GM12878 (cell line): ENCODE measurements around the gene HAUS7. TPM values are rescaled to one million over a fixed set of nuclear protein-coding genes. Genes with fewer than 3 reads are reported as not detected.

Source experiments
- ATAC-seq: fragments of 200-7000 bp; cut with Tn5 transposase; 3 replicates; pipeline ENCODE4 v1.9.1; 2020; ENCODE audit warnings: mild to moderate bottlenecking, moderate library complexity
- BruUV-seq: library from RNA; stranded (reverse); fragments of 400-500 nt; replicated peaks from 2 replicates; lab custom pipeline; 2021; lab: Mats Ljungman, UMichigan
- CTCF ChIA-PET: fragments of 300-600 bp; sonication (Branson Sonifier 250); formaldehyde crosslinking; extraction: SDS; loops from one replicate; lab custom pipeline; 2021; ENCODE audit warnings: inconsistent platforms; lab: Yijun Ruan, JAX
- POLR2A ChIA-PET: fragments of 350-600 bp; formaldehyde crosslinking; extraction: SDS; loops from one replicate; lab custom pipeline; 2021; ENCODE audit warnings: inconsistent platforms; lab: Charles Lee
- RAD21 ChIA-PET: fragments of 300-600 bp; sonication (Branson Sonifier 250); formaldehyde crosslinking; loops from one replicate; lab custom pipeline; 2023; ENCODE audit warnings: antibody characterized with exemption; ENCODE audit not compliant: unreplicated experiment; lab: Charles Lee
- SMC1A ChIA-PET: fragments of 300-600 bp; sonication (Branson Sonifier 250); formaldehyde crosslinking; loops from one replicate; lab custom pipeline; 2023; ENCODE audit not compliant: unreplicated experiment, uncharacterized antibody; lab: Charles Lee
- DNase-seq: peaks from one replicate; pipeline ENCODE4 v3.0.0-alpha.2; 2011; ENCODE audit warnings: low read depth, low spot score
- FAIRE-seq: peaks from 3 replicates; lab custom pipeline; 2011; peaks lifted over from hg19 to GRCh38; lab: Jason Lieb, UNC
- H2AFZ ChIP-seq: 2 replicates; pipeline ENCODE4 v1.6.0; 2011; ENCODE audit warnings: low read depth, low read length, control low read depth; ENCODE audit not compliant: control insufficient read depth
- H3K27ac ChIP-seq: 2 replicates; pipeline ENCODE4 v1.5.1; 2011; ENCODE audit warnings: control low read depth; ENCODE audit not compliant: control insufficient read depth, insufficient read depth
- H3K27me3 ChIP-seq, 2 experiments: replicated peaks in 1 of 2; 2 replicates each; pipeline versions ENCODE4 v1.6.0 to v1.6.1; 2011; ENCODE audit warnings: low read length in 1 of 2; ENCODE audit not compliant: control insufficient read depth in 2 of 2, insufficient read depth in 2 of 2
- H3K36me3 ChIP-seq, 2 experiments: 2 replicates each; pipeline ENCODE4 v1.5.1; 2011; ENCODE audit warnings: low read length in 1 of 2; ENCODE audit not compliant: control insufficient read depth in 2 of 2, insufficient read depth in 2 of 2
- H3K4me1 ChIP-seq: 2 replicates; pipeline ENCODE4 v1.6.1; 2011; ENCODE audit warnings: mild to moderate bottlenecking, low read length, moderate library complexity, mixed read lengths; ENCODE audit not compliant: control insufficient read depth, insufficient read depth
- H3K4me2 ChIP-seq: 2 replicates; pipeline ENCODE4 v1.6.0; 2011; ENCODE audit warnings: control low read depth; ENCODE audit not compliant: control insufficient read depth, insufficient read depth
- H3K4me3 ChIP-seq: fragments of 200-600 bp; sonication (generic); 2 replicates; pipeline ENCODE4 v1.5.1; 2016
- H3K79me2 ChIP-seq: 2 replicates; pipeline ENCODE4 v1.6.0; 2011; ENCODE audit warnings: low read length; ENCODE audit not compliant: control insufficient read depth, insufficient read depth
- H3K9ac ChIP-seq: 2 replicates; pipeline ENCODE4 v1.8.0; 2011; ENCODE audit warnings: low read length, control low read depth, mixed read lengths; ENCODE audit not compliant: control insufficient read depth, insufficient read depth
- H3K9me3 ChIP-seq: replicated peaks from 3 replicates; pipeline ENCODE4 v1.5.1; 2011; ENCODE audit warnings: mild to moderate bottlenecking, low read length; ENCODE audit not compliant: control insufficient read depth, insufficient read depth
- H4K20me1 ChIP-seq: 2 replicates; pipeline ENCODE4 v1.6.0; 2011; ENCODE audit not compliant: control insufficient read depth, insufficient read depth
- RBBP5 ChIP-seq: fragments of 200-600 bp; sonication (generic); conservative IDR thresholded peaks from 2 replicates; pipeline ENCODE4 v1.6.1; 2016
- ZNF274 ChIP-seq: IDR thresholded peaks from one replicate; pipeline ENCODE4 v1.8.0; 2011; ENCODE audit not compliant: insufficient read length, insufficient read depth
- WGBS: methylation state at CpG from one replicate; pipeline ENCODE4 v1.1.6; 2016; ENCODE audit warnings: low lambda C conversion rate; ENCODE audit not compliant: insufficient replicate concordance, insufficient coverage; ENCODE audit errors: missing lambda C conversion rate; 5-methylcytosine and 5-hydroxymethylcytosine counted together
- in situ Hi-C: fragments of 300-500 bp; cut with MboI; formaldehyde crosslinking; loops from 9 replicates; pipeline ENCODE4 v1.14.3; 2018; ENCODE audit warnings: mixed read lengths
- intact Hi-C: fragments of 100-400 bp; cut with micrococcal nuclease; formaldehyde crosslinking; loops from one replicate; pipeline ENCODE4 v1.14.2; 2022; ENCODE audit not compliant: unreplicated experiment
- polyA plus RNA-seq, 11 experiments: library from polyadenylated mRNA; depleted of rRNA in 4 of 11; unstranded in 6 of 11; stranded (reverse) in 5 of 11; fragments of >200 nt; fragmentation: Nextera tagmentation in 4 of 11; fragmentation: Illumina TruSeq in 1 of 11; extraction: Ambion mirVana in 4 of 11; extraction: Trizol in 1 of 11; gene quantifications; 1 replicate in 1 of 11; 2 replicates in 10 of 11; pipeline versions ENCODE4 v1.2.1 to v1.2.3, GENCODE V29; 2011 to 2016; ENCODE audit warnings: inconsistent platforms in 2 of 11, missing spikeins in 2 of 11, low read depth in 1 of 11
- total RNA-seq, 4 experiments: library from RNA; depleted of rRNA in 3 of 4; stranded (reverse); fragments of >200 nt in 3 of 4; fragmentation: Illumina TruSeq in 1 of 4; extraction: Trizol in 1 of 4; gene quantifications; 2 replicates each; pipeline versions ENCODE4 v1.2.1 to v1.2.3, GENCODE V29; 2013 to 2021
- TF ChIP-seq, protein P1 (sequence below): IDR thresholded peaks from 2 replicates; pipeline ENCODE4 v1.6.1; 2012; ENCODE audit warnings: improper control_type of control experiment, low read depth, low read length; ENCODE audit not compliant: insufficient replicate concordance
- TF ChIP-seq, protein P2 (sequence below): fragments of 450-650 bp; formaldehyde crosslinking; IDR thresholded peaks from 2 replicates; pipeline ENCODE4 v1.4.0; 2020; ENCODE audit warnings: mild to moderate bottlenecking, moderate library complexity
- TF ChIP-seq, protein P3 (sequence below): fragments of 450-650 bp; IDR thresholded peaks from 2 replicates; pipeline ENCODE4 v1.6.1; 2017; ENCODE audit warnings: low read depth, mild to moderate bottlenecking, moderate library complexity

HAUS7 gene
- total and polyA plus RNA-seq, 10 of the 15 experiments (the other 5 are each of a cell fraction or from before 2014, with no cell fraction given) = 6.7 to 63.3 (median 24.1) TPM

DNA sequence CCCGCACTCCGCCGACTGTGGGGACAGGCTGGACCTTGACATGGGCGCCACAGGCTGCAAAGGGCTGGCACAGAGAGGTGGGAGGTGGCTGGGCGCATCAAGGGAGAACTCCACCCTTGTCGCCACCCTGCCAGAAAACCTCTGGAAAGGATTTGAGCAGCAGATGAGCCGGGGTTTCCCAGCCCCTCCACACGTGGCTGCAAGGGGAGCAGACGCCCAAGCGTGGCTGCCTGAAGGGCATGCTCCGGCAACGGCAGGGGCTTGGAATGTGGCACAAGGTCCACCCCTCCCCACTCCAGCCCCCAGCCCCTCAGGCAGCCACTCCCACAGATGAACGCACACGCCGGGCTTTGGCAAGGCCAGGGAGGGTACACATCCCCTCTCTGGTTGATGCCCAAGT is 29.0 kb upstream of the HAUS7 start (continued):
- TF ChIP-seq, protein P1, sequence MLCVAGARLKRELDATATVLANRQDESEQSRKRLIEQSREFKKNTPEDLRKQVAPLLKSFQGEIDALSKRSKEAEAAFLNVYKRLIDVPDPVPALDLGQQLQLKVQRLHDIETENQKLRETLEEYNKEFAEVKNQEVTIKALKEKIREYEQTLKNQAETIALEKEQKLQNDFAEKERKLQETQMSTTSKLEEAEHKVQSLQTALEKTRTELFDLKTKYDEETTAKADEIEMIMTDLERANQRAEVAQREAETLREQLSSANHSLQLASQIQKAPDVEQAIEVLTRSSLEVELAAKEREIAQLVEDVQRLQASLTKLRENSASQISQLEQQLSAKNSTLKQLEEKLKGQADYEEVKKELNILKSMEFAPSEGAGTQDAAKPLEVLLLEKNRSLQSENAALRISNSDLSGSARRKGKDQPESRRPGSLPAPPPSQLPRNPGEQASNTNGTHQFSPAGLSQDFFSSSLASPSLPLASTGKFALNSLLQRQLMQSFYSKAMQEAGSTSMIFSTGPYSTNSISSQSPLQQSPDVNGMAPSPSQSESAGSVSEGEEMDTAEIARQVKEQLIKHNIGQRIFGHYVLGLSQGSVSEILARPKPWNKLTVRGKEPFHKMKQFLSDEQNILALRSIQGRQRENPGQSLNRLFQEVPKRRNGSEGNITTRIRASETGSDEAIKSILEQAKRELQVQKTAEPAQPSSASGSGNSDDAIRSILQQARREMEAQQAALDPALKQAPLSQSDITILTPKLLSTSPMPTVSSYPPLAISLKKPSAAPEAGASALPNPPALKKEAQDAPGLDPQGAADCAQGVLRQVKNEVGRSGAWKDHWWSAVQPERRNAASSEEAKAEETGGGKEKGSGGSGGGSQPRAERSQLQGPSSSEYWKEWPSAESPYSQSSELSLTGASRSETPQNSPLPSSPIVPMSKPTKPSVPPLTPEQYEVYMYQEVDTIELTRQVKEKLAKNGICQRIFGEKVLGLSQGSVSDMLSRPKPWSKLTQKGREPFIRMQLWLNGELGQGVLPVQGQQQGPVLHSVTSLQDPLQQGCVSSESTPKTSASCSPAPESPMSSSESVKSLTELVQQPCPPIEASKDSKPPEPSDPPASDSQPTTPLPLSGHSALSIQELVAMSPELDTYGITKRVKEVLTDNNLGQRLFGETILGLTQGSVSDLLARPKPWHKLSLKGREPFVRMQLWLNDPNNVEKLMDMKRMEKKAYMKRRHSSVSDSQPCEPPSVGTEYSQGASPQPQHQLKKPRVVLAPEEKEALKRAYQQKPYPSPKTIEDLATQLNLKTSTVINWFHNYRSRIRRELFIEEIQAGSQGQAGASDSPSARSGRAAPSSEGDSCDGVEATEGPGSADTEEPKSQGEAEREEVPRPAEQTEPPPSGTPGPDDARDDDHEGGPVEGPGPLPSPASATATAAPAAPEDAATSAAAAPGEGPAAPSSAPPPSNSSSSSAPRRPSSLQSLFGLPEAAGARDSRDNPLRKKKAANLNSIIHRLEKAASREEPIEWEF = no peak

DNA sequence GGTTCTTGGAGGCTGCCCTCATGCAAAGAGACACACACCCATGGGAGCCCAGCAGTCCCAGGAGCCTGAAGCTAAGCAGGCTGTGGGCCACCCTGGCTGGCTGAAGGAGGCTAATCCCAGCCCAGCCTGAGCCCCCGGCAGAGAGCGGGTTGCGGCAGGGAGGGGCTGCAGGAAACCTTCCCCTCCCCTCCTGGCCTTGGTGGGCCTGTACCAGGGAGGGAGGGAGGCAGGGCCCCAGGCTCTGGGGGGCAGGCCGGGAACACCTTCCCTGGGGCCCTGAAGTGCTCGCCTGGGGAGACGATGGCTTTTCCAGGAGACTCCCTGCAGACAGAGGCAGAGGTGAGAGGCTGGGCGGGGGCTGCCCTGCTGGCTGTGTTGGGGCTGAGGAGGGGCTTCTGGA is 28.1 kb upstream of the HAUS7 start:
- in situ Hi-C loops = no loop called here
- WGBS = 69% methylated on average over 7 of the region's 7 CpGs
- BruUV-seq = no TSS peak
- TF ChIP-seq ZNF274 = no peak
- TF ChIP-seq, protein P1 = no peak
- TF ChIP-seq, protein P2, sequence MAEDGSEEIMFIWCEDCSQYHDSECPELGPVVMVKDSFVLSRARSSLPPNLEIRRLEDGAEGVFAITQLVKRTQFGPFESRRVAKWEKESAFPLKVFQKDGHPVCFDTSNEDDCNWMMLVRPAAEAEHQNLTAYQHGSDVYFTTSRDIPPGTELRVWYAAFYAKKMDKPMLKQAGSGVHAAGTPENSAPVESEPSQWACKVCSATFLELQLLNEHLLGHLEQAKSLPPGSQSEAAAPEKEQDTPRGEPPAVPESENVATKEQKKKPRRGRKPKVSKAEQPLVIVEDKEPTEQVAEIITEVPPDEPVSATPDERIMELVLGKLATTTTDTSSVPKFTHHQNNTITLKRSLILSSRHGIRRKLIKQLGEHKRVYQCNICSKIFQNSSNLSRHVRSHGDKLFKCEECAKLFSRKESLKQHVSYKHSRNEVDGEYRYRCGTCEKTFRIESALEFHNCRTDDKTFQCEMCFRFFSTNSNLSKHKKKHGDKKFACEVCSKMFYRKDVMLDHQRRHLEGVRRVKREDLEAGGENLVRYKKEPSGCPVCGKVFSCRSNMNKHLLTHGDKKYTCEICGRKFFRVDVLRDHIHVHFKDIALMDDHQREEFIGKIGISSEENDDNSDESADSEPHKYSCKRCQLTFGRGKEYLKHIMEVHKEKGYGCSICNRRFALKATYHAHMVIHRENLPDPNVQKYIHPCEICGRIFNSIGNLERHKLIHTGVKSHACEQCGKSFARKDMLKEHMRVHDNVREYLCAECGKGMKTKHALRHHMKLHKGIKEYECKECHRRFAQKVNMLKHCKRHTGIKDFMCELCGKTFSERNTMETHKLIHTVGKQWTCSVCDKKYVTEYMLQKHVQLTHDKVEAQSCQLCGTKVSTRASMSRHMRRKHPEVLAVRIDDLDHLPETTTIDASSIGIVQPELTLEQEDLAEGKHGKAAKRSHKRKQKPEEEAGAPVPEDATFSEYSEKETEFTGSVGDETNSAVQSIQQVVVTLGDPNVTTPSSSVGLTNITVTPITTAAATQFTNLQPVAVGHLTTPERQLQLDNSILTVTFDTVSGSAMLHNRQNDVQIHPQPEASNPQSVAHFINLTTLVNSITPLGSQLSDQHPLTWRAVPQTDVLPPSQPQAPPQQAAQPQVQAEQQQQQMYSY (CRISPR knock-in tag) = no peak
- TF ChIP-seq RBBP5 = no peak
- TF ChIP-seq, protein P3, sequence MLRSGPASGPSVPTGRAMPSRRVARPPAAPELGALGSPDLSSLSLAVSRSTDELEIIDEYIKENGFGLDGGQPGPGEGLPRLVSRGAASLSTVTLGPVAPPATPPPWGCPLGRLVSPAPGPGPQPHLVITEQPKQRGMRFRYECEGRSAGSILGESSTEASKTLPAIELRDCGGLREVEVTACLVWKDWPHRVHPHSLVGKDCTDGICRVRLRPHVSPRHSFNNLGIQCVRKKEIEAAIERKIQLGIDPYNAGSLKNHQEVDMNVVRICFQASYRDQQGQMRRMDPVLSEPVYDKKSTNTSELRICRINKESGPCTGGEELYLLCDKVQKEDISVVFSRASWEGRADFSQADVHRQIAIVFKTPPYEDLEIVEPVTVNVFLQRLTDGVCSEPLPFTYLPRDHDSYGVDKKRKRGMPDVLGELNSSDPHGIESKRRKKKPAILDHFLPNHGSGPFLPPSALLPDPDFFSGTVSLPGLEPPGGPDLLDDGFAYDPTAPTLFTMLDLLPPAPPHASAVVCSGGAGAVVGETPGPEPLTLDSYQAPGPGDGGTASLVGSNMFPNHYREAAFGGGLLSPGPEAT = no peak

More for the DNA sequence above, 28.1 kb upstream of the HAUS7 start:
- ChIA-PET POLR2A (no interaction called here), RAD21 (no interaction called here), CTCF (no interaction called here), SMC1A (no interaction called here)
- Histone ChIP-seq H3K4me1 (no peaks in the 10 kb centered on the region), H3K9me3 (no peaks in the 10 kb centered on the region; the same call in 2 of the 3 replicates), H3K79me2 (no peaks in the 10 kb centered on the region), H2AFZ (no peak overlapping the region), H3K9ac (no peak overlapping the region), H3K27me3 (no peaks in the 10 kb centered on the region), H3K4me2 (no peak overlapping the region), H4K20me1 (no peaks in the 10 kb centered on the region), H3K36me3 (no peaks in the 10 kb centered on the region), H3K27ac (no peak overlapping the region), H3K4me3 (no peak overlapping the region)
- FAIRE-seq = no peak
- DNase-seq = no peak
- ATAC-seq = no peak
- intact Hi-C loops = no loop called here
